Measurements from ENCODE around the gene ZNF654.

DNA sequence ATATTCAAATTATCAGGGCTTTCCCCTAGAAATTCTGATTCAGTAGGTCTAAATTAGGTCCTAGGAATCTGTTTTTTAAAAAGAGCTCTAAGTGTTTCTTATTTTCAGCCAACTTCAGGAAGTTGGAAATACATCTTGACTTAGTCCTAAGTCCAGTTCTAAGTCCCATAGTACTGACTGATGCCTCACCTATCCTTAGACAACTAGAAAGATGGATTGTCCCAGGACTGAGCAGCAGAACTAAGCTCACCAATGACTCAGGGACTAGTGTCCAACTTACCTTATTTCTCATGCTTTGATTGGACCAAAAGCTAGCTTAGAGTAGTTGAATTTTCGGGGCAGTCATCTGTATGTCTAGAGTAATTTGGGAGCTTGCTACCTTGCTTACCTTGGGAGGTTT, 64.5 kb downstream of the ZNF654 start:
- no peak for TF ChIP-seq POLR2A (IDR thresholded peaks at IDR 0.05)
- TF ChIP-seq CTCF (IDR thresholded peaks at IDR 0.05): no peak

Measured in heart left ventricle (tissue), 13 donors.